GM21447 (cell line): Measurements from ENCODE around the gene GPR4.
A peak's percentile ranks its signal among the peaks of the same experiment; 100 is the strongest.

ENCODE experiments used
- ATAC-seq: cut with Tn5 transposase; IDR thresholded peaks from one replicate; pipeline ENCODE4 v1.9.1; 2021; ENCODE audit not compliant: unreplicated experiment

Gene GPR4

DNA sequence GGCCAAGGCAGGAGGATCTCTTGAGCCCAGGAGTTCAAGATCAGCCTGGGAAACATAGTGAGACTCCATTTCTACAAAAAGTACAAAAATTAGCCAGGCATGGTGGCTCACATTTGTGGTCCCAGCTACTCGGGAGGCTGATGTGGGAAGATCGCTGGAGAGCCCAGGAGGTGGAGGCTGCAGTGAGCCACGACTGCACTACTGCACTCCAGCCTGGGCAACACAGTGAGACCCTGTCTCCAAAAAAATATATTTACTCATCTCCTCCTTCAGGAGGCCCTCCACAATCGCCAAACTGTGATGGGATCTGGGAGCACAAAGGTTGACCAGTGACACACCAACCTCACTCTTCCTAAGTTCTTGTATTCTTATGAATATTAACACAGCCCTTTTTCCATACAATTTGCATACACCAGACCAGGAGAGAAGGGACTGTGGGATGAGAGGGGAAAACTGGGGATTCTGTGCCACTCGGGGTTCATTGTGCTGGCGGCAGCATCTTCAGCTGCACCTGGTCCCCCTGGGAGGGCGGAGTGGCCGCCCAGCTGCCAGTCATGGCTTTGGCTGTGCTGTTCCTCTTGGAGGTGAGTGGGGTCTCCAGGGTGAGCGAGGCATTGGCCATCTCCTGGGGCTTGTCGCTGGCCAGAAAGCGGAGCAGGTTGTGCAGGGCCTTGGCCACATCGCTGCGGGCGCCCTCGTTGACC is 11.6 kb downstream of the GPR4 start:
- ATAC-seq, result no peak

DNA sequence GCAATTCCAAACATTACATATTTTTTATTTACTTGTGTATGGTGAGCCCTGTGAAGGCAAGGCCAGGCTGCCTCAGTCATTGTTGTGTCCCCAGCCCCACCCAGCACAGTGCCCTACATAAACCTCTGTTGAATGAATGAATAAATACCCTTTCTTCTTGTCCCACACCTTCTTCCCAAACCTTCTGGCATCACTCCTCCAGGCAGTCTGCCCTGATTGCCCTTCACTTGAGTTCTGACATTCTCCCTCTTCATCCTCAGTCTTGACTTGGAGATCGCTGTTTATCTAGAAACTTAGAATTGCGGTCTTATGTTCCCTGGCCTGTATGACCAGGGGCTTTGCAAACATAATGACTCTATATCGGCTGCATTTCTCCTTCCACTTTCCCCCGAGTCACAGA is 12.2 kb downstream of the GPR4 start:
- ATAC-seq, result no peak

DNA sequence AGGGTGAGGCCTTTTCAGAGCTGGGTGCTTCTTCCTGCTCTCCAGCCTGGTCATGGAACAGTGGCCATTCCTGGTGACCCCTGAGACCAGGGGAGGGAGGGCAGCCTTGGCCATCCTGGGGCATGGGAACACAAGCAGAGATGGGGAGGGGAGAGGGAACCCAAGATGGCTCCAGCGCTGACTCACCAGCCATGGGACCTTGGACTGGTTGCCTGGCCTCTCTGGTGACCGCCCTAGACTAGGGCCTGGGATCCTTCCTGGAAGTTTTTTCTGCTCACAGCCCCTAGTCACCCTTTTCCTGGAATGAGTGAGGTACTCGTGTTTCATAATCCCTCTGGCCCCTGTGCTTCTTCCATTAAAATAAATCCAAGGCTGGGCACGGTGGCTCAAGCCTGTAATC is 14.1 kb downstream of the GPR4 start:
- ATAC-seq, result no peak

DNA sequence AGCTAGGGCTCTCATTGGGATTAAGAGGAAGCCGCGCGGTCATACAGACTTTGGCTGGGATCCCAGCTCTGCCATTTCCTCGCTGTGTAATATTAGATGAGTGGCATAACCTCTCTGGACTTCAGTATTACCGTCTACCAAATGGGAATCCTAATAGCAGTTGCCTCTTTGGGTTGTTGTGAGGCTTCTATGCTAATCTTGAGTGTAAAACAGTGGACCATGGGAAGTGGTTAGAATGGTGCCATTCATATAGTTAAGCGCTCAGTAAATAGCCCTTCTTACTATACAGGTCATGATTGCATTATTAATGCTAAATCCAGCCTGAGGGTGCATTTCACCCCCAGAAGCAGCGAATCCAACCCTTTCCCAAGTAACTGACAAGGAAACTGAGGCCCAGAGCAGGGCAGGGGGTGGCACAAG is 16.8 kb downstream of the GPR4 start:
- ATAC-seq, result no peak

DNA sequence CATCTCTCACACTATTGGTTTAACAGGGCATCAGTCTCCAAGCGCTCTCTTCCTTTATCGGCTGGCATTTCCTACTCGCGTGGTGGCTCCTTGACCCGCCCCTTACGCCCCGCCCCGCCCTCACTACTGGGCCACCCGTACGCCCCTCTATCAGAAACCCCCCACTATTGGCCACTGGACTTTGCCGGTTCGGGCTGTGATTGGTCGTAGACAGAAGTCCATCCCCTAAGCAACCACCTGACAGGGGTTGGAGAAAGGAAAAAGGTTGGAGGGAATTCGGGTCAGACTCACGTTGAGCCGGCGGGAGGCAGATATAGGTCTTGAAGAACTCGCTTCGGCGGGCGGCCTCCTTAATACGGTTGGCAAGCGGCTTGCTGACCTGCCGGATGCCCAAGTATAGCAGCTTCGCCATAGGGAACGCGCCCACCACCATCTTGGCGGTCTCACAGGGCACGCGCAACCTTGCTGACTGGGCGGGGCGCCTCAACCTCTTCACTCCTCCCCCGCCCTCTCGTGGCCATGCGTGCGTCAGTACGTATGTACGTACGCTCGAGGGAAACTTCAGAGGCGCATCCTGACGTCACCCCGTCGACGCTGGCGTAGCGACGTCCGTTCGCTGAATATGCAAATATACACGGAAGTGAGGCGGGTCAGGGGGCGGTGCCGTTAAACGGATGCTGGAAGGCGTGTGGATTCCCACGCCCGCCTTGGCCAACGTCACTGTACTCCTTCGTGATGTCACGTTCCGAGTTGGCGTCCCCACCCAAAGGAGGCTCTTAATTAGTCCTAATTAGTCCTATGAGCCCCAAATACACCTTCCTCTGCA is 17.5 kb downstream of the GPR4 start, which contains the start of gene OPA3:
TSS of gene OPA3 (minus strand) at position 471 of the 826 bp plus-strand sequence. CDS start at position 433, 38 bp downstream.
- ATAC-seq, result peak; percentile 81

DNA sequence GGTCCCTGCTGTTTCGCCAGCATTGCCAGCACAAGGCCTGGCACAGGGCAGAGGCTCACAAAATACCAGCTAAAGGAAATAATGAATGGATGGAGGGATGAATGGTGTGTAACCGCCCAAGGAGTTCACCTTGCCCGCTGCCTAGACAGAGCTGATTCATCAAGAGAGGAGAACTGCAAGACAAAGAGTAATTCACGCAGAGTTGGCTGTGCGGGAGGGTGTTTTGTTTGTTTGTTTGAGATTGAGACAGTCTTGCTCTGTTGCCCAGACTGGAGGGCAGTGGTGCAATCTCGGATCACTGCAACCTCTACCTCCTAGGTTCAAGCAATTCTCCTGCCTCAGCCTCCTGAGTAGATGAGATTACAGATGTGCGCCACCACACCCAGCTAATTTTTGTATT is 20.4 kb downstream of the GPR4 start:
- ATAC-seq, result no peak

DNA sequence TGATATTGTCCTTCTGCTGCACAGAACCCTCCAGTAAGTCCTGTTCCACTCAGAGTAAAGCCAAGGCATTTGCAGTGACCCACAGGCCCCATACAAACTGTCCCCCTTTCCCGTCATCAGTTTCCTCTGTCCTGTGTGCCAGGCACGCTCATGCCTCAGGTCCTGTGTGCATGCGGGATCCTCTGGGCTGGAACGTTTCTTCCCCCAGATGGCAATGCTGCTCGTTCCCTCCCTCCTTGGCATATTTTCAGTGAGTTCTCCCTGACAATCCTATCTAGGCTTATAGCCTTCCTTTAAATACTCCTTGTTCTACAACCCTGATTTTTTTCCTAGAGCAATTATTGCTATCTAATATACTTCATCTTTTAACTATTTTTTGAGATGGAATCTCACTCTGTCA is 23.2 kb downstream of the GPR4 start:
- ATAC-seq, result no peak

DNA sequence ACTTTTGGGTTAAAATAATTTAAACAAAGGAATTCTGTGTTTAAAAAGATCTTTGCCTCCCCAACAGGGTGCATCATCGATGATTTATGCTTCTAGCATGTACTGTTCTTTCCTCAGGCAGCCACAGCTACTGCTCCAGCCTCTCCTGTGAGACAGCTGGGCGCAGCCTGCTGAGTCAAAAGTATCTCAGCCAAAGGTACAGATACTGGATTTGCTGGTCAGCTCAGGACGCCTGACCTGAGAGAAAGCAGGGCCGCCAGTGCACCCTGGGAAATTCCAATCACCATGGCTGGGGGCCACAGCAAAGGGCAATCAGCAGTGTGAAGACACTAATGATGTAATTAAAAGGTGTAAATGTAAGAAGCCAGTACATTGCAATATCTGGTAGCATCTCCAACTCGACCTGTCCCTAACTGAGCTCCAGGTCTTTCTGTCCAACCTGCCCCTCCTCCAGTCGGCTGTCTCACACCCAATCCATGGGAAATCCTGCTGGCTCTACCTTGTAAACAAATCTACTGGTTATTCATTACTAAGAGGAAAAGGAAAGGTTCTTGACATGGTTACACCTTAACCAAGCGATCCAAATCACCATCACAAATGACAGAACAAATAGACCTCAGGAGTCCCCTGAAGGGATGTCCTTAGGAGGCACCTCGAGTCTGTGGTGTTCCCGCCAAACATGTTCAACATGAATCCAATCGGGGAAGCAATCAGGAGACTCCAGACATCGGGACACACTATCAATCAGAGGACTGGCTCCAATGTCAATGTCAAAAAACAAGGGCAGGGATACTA is 24.7 kb downstream of the GPR4 start:
- no peak for ATAC-seq

DNA sequence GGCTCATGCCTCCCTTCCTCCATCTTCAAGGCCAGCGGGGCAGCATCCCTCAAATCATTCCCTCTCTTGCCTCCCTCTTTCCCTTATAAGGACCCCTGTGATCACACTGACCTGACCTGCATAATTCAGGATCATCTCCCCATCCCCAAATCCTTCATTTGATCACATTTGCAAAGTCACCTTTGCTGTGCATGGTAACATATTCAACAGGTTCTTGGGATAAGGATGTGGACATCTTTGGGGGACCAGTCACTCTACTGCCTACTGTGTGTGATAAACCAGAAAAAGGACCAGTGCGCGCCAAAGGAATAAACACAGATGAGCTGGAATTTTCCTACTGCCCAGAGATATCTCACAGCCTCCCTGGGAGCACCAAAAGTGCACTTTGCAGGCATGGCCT is 25.3 kb downstream of the GPR4 start:
- ATAC-seq, result no peak

DNA sequence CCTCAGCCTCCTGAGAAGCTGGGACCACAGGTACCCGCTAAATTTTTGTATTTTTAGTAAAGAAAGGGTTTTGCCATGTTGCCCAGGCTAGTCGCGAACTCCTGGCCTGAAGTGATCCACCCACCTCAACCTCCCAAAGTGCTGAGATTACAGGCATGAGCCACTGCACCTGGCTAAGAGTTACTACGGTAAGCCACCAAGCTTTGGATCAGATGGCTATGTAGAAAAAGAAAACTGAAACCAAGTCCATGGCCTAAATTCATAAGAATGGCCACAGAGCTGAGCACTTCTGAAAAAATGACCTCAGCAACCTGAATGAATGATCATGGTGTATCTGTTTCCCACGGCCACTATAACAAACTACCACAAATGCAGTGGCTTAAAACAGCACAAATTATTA is 26.8 kb downstream of the GPR4 start:
- ATAC-seq, result no peak

DNA sequence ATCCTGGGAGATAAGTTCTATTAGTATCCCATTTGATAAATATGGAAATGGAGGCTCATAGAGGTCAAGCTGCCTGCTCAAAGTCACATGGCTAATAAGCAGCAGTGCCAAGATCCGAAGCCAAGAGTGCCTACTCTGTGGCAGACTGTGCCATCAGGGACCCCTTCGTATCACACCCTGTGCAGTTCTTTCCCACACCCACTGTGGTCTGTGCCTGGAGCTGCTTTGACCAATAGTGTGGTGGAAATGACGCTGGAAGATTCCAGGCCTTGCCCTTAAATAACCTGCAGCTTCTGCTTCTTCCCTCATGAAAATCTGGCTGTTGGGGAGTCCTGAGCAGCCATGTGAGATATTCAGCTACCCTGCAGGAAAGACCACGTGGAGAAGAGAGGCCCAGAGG is 27.5 kb downstream of the GPR4 start:
- no peak for ATAC-seq

DNA sequence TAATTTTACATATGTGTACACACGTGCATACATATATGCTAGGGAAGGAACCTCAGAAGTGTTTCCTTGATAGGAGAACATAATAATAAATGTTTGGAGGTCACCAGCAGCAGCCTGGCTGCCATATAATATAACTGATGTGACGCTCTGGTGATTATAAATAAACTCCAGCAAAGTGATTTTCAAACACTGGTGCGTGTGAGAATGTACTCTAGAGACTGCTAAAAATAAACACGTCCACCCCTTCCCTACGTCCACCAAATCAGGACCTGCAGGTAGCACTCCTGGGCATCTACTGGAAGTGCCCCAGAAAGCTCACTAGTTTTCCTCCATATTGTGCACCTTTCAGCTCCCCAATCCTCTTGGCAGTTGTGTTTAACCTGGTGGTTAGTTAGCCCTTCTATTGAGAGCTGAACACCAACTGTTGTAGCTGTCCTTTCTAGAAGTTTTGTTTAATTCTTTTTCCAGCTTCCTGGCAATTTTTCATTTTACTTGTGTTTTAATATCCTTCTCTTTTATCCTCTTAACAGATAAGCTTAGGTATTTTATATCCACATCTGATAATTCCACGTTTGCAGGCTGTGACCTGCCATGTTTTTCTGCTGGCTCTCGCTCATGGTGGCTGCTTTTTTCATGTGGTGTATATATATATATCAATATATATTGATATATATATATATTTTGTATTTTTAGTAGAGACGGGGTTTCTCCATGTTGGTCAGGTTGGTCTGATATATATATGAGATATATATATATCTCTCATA is 30.4 kb downstream of the GPR4 start:
- ATAC-seq, result no peak

DNA sequence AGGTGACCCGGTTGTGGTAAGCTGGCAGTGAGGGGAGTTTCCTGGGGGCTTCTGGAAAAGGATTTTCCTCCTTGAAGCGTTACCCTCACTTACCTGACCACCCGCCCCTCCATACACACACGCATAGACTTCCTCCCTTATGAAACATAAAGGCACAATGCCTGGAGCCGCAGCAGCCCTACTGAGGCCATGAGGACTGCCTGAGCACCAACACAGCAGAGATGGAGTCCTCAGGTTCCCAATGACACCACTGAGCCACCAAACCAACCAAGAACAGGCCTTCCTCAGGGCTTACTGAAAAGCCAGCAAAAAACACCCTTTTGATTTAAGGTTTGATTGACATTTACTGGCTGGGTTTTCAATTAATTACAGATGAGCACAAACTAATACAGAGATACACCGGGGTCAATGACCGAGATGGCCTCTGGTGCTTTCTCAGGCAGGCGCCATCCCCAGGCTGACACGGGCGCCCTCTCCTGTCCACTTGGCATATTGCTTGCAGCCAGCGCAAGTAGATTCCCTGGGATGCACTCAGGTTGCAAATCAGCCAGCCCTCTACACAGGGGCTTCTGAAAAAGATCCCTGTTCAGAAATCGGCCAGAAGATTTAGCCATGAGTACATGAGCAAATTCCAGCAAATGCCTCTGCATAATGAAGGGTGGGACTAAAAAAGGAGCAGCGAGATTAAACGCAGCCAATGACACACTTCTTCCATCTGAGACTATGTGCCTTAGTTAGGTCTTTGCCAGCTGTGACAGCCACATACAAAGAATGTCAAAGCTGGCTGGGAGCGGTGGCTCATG is 32.2 kb downstream of the GPR4 start:
- ATAC-seq, result no peak

DNA sequence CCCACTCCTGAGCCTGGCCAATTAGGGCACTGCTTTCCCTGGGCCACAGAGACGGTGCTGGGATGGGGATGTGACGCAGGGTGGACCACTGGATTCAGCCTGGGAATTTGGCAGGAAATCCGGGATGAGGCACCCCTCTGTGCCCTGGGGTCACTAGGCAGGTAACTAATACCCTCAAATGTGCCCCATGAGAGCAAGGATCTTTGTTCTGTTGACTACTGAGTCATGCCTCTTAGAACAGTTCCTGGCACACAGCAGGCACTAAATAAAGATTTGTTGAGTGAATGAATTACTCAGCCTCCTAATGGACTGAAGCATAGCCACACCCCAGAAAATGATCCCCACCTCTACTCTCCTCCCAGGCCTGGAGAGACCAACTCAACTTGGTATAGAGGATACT is 33.3 kb downstream of the GPR4 start:
- no peak for ATAC-seq

DNA sequence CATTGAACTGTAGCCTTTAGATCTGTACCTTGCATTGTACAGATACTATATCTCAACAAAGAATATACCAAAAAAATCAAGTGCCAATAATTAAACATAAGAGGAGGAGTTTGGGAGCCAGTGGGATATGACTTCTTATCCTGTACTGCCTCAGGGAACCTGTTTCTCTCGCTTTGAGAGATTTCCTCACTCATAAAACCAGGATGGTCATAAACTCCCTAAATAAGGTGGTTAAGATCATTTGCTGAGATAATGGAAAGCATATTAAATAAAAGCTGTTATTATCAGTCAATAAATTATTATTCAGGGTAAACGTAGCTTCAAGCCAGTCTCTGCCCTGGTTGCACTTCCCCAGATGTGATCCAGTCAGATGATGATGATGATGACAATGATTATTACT is 34.4 kb downstream of the GPR4 start:
- no peak for ATAC-seq

DNA sequence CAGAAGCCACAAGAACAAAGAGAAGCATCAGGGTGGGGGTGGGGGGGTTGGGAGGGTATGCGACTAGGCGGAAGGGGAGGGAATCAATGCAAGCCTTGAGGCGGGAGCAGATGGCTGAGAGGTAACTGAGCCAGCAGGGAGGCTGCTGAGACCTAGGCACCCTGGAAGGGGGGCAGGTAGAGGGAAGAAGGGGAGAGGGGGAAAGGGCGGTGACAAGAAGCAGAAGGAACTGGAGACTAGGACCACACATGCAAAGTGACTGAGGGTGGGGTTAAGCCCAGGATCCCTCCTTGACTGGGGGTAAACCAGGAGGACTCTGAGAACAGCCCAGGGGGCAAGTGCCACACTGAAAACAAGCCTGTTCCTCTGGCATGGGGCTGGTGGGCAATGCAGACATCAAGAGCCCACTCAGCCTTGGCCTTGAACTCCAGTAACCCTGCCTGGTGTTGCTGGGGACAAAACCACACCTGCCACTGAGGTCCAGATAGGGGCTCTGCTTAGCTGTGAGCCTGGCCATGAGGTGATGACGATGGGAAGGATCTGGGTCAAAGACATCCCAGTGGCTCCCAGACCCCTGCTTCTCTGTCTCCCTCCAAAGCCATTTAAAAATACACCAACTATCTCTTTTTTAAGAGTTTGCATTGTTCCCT is 37.8 kb downstream of the GPR4 start:
- no peak for ATAC-seq

DNA sequence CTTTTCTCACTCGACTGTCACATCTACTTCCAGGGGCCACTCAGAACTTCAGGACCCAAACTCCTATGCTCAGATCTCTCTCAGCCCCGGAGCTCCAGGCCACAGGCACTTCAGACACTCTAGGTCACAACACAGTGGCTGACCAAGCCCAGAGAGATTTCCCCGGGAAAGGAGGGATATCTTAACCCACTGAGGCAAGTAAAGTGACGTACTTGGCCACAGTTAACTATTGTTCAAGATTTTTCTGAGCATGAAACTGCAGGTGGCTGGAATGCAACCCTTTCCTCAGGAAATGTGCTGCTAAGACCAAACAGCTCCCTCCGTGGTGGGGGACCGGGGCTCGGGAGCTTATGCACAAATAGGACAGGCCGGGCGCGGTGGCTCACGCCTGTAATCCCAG is 41.3 kb downstream of the GPR4 start:
- ATAC-seq, result no peak

DNA sequence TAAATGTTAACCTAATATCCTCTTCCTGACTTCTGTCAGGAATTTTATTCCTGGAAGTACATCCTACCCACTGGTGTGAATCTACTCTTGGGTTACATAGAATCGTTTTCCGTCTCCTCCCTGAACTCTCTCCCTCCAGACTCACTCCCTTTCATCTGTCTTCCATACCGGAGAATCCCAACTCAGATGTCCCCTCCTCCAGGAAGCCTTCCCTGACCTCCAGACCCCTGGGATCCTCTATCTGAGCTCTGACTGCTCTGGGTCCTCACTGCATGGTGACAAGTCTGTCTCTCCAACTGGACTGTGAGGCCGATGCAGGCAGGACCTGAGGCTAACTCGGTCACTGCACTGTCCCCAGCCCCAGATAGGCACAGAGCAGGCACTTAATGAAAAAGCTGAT is 42.0 kb downstream of the GPR4 start:
- ATAC-seq, result no peak

DNA sequence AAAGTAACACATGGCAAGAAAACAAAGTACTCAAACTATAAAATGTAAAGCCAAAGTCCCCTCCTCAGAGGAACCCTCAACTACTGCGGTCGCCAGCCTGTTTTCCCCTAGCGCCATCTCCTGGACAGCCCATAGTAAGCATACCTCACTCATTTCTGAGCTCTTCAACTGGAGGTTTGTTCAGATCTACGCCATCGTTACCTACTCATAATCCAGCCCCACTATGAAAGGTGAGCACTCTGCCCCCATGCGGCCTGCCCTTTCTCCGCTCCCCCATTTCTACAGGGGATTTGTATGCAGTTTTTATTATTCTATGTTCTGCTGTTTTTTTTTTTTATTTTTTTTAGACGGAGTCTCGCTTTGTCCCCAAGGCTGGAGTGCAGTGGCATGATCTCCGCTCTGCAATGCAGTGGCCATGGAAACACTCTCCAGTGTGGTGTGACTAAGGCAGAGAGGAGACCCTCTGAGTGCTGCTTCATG is 43.6 kb downstream of the GPR4 start:
- no peak for ATAC-seq
